Spleen (tissue), 11 donors: ENCODE results near the gene TIMM8A. TPM values are rescaled to one million over a fixed set of nuclear protein-coding genes. Genes with fewer than 3 reads are reported as not detected.

ENCODE experiments used
- DNase-seq: peaks from one replicate; pipeline ENCODE4 v3.0.0-alpha.2; 2020
- H3K27ac ChIP-seq, 8 donors: fragments of 200-600 bp; sonication (generic) in 7 of 8; 1 replicate in 4 of 8; 2 replicates in 4 of 8; pipeline versions ENCODE4 v1.5.0 to v1.8.0; 2016 to 2021; ENCODE audit warnings: inconsistent platforms in 4 of 8, mild to moderate bottlenecking in 4 of 8, moderate library complexity in 1 of 8
- H3K27me3 ChIP-seq, 7 donors: fragments of 200-600 bp; sonication (generic) in 6 of 7; replicated peaks in 1 of 7; 1 replicate in 4 of 7; 2 replicates in 3 of 7; pipeline versions ENCODE4 v1.5.0 to v1.8.0; 2016 to 2021; ENCODE audit warnings: inconsistent platforms in 3 of 7, mild to moderate bottlenecking in 1 of 7
- H3K36me3 ChIP-seq, 6 donors: fragments of 200-600 bp; sonication (generic) in 5 of 6; 1 replicate in 4 of 6; 2 replicates in 2 of 6; pipeline versions ENCODE4 v1.5.0 to v1.8.0; 2016 to 2021; ENCODE audit warnings: inconsistent platforms in 2 of 6
- H3K4me1 ChIP-seq, 6 donors: fragments of 200-600 bp; sonication (generic) in 5 of 6; 1 replicate in 3 of 6; 2 replicates in 3 of 6; pipeline versions ENCODE4 v1.5.0 to v1.8.0; 2016 to 2021; ENCODE audit warnings: inconsistent platforms in 3 of 6
- H3K4me3 ChIP-seq, 8 donors: fragments of 200-600 bp; sonication (generic) in 7 of 8; 1 replicate in 4 of 8; 2 replicates in 4 of 8; pipeline versions ENCODE4 v1.5.0 to v1.8.0; 2016 to 2021; ENCODE audit warnings: inconsistent platforms in 4 of 8, mild to moderate bottlenecking in 4 of 8, moderate library complexity in 2 of 8
- H3K9me3 ChIP-seq, 8 donors: fragments of 200-600 bp; sonication (generic) in 7 of 8; 1 replicate in 4 of 8; 2 replicates in 4 of 8; pipeline versions ENCODE4 v1.5.0 to v1.8.0; 2016 to 2021; ENCODE audit warnings: inconsistent platforms in 4 of 8
- CTCF ChIP-seq, 11 experiments: fragments of 200-600 bp in 7 of 11; fragments of 450-650 bp in 4 of 11; sonication (generic) in 4 of 11; IDR thresholded peaks in 8 of 11; conservative IDR thresholded peaks in 3 of 11; 1 replicate in 7 of 11; 2 replicates in 4 of 11; pipeline versions ENCODE4 v1.4.0 to v1.8.0; 2016 to 2021; ENCODE audit warnings: antibody characterized with exemption in 11 of 11, inconsistent platforms in 4 of 11, mild to moderate bottlenecking in 1 of 11
- POLR2A ChIP-seq, 3 donors: fragments of 450-650 bp; IDR thresholded peaks; one replicate each; pipeline ENCODE4 v1.5.1; 2017; ENCODE audit warnings: antibody characterized with exemption in 3 of 3, mild to moderate bottlenecking in 1 of 3
- POLR2AphosphoS5 ChIP-seq, 3 donors: sonication (generic); formaldehyde crosslinking; IDR thresholded peaks; one replicate each; pipeline ENCODE4 v1.5.1; 2017; ENCODE audit warnings: antibody characterized with exemption in 3 of 3
- WGBS, 5 donors: extraction: QIAGEN DNeasy Blood & Tissue Kit in 3 of 5; methylation state at CpG; one replicate each; pipeline versions ENCODE4 v1.1.5 to v1.1.7; 2013 to 2018; 5-methylcytosine and 5-hydroxymethylcytosine counted together
- intact Hi-C: fragments of 100-400 bp; cut with DNase I; formaldehyde crosslinking; loops from one replicate; pipeline ENCODE4 v1.15.0; 2023; ENCODE audit warnings: low total_unique reads
- polyA plus RNA-seq, 3 donors: library from polyadenylated mRNA; stranded (reverse); fragments of 200-250 nt; gene quantifications; one replicate each; pipeline ENCODE4 v1.2.1, GENCODE V29; 2013
- total RNA-seq, 7 donors: library from RNA; depleted of rRNA in 3 of 7; stranded (reverse); fragments of >200 nt in 3 of 7; fragmentation: NEBNext Ultra II Directional in 4 of 7; extraction: Animal tissue kit (Norgen Biotek cat#: 25700) in 4 of 7; gene quantifications; one replicate each; pipeline versions ENCODE4 v1.1.0 to v1.2.1, GENCODE V29; 2016 to 2021
- donor health status: healthy with polysubstance abuse.
- donor health status: DM: no; HTN: no; CAD: no; lungs with moderate emphysema.
- donor health status: DM: no; HTN: no; CAD: no.
- donor health status: Bipolar disorder and iron deficiency.
- donor health status: healthy.
- donor health status: DM: no; HTN: no; CAD: no.
- donor health status: DM: yes; HTN: yes; CAD: no.

Gene TIMM8A
- total and polyA plus RNA-seq, 10 donors: 3.7 to 13.3 (median 9.7) TPM

GRCh38 chrX:101388604-101389003 lies 40.1 kb upstream of the TIMM8A start:
- Histone ChIP-seq H3K36me3 (peaks cover 0 to 19% (median 0%) of the 10 kb centered on the region in 6 donors), H3K27me3 (no peaks in the 10 kb centered on the region), H3K4me1 (peaks cover 0 to 52% (median 19%) of the 10 kb centered on the region in 6 donors), H3K27ac (no peak overlapping the region), H3K9me3 (no peaks in the 10 kb centered on the region), H3K4me3 (no peak overlapping the region)
- TF ChIP-seq CTCF (IDR thresholded peaks at IDR 0.05 in 8 of 11, conservative IDR thresholded peaks at IDR 0.05 in 3 of 11): no peak
- TF ChIP-seq POLR2A (IDR thresholded peaks at IDR 0.05): no peak
- TF ChIP-seq POLR2AphosphoS5 (IDR thresholded peaks at IDR 0.05): no peak
- no peak for DNase-seq
- 84 to 95% (median 93%) methylated on average over 3 of the region's 3 CpGs for WGBS, 5 donors
- intact Hi-C loops: no loop called here

DNA sequence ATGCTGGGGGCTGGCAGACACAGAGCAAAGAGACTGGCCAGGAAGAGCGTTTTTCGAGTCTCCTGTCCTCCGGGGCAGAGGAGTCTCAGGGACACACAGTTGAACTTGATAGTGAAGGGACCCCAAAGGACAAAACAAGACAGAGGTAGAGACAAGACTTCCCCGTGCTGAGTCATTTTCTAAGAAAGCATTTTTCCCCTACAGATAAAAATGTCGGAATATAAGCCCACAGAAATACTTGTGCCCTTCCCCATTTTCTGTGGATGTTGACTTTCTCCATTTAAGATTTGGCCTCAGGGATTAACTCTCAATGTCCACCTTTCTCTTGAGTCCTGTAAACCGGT lies 38.0 kb upstream of the TIMM8A start:
- DNase-seq: no peak

GRCh38 chrX:101385795-101386541 lies 37.4 kb upstream of the TIMM8A start, which contains the start of gene BTK:
TSS of gene BTK (minus strand) at chrX:101386191. CDS start at chrX:101375284, 10,907 bp downstream.
- 34 to 60% (median 42%) methylated on average over 9 of the region's 9 CpGs for WGBS, 5 donors
- H3K27ac ChIP-seq: peak within 1 kb of the TSS in 7 of 8 donors; percentile 50 to 86 (median 70)
- TF ChIP-seq POLR2A (IDR thresholded peaks at IDR 0.05) (no peak), CTCF (IDR thresholded peaks at IDR 0.05 in 8 of 11, conservative IDR thresholded peaks at IDR 0.05 in 3 of 11) (no peak), POLR2AphosphoS5 (IDR thresholded peaks at IDR 0.05) (peak in 2 of 3 donors; percentile 48 to 55)
- H3K27me3 ChIP-seq: no peaks in the 10 kb centered on the region
- H3K4me1 ChIP-seq: peaks cover 0 to 47% (median 0%) of the 10 kb centered on the region in 6 donors
- peak within 1 kb of the TSS in 7 of 8 donors; percentile 27 to 67 (median 42) for H3K4me3 ChIP-seq
- no peaks in the 10 kb centered on the region for H3K9me3 ChIP-seq
- no peak for DNase-seq
- H3K36me3 ChIP-seq: no peaks in the 10 kb centered on the region
- intact Hi-C loops: no loop called here

More for the DNA sequence above, 38.0 kb upstream of the TIMM8A start:
- Histone ChIP-seq H3K27ac (peak overlapping the region in 7 of 8 donors; percentile 39 to 86 (median 70)), H3K9me3 (no peaks in the 10 kb centered on the region), H3K27me3 (no peaks in the 10 kb centered on the region), H3K36me3 (no peaks in the 10 kb centered on the region), H3K4me1 (peaks cover 0 to 50% (median 2%) of the 10 kb centered on the region in 6 donors), H3K4me3 (peak overlapping the region in 2 of 8 donors; percentile 44 to 67)
- no peak for TF ChIP-seq POLR2A (IDR thresholded peaks at IDR 0.05)
- no peak for TF ChIP-seq CTCF (IDR thresholded peaks at IDR 0.05 in 8 of 11, conservative IDR thresholded peaks at IDR 0.05 in 3 of 11)
- no peak for TF ChIP-seq POLR2AphosphoS5 (IDR thresholded peaks at IDR 0.05)
- intact Hi-C loops: no loop called here
- WGBS, 5 donors: 46 to 67% (median 62%) methylated on average over 6 of the region's 6 CpGs

DNA sequence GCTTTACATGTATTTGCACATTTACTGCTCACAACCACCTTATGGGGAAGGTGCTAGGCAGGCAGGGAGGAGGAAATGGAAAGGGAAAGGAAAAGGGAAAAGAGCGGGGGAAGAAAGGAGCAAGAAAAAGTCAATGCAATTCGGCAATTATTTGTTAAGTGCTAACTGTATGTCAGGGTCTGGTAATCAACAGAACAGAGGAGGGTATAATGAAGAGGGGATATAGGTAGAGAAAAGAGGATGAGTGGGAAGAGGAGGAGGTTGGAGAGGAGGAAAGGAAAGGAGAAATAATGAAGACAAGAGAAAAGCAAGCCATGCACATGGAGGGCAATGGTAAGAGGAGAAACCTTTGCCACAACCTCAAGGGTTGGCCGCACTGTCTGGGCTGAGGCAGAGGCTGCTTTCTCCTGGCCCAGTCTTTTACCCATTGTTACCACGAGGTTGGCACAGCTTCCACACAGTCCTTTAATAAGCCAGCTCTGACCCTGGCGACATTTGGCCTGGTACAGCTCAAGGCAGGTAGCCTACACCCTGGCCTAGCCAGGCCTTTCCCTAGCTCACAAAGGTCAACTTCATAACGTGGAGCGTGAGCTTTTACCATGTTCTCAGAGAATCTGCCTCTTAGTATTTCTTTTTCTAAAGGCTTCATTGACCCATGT lies 36.6 kb upstream of the TIMM8A start:
- Histone ChIP-seq H3K4me3 (peak overlapping the region in 7 of 8 donors; percentile 27 to 67 (median 42)), H3K9me3 (no peaks in the 10 kb centered on the region), H3K27me3 (no peaks in the 10 kb centered on the region), H3K4me1 (peaks cover 0 to 42% (median 0%) of the 10 kb centered on the region in 6 donors), H3K36me3 (no peaks in the 10 kb centered on the region), H3K27ac (peak overlapping the region in 7 of 8 donors; percentile 50 to 86 (median 70))
- 61 to 64% (median 63%) methylated on average over 7 of the region's 7 CpGs for WGBS, 5 donors
- DNase-seq: no peak
- TF ChIP-seq CTCF (IDR thresholded peaks at IDR 0.05 in 8 of 11, conservative IDR thresholded peaks at IDR 0.05 in 3 of 11) (no peak), POLR2A (IDR thresholded peaks at IDR 0.05) (no peak), POLR2AphosphoS5 (IDR thresholded peaks at IDR 0.05) (no peak)
- intact Hi-C loops: no loop called here
